Measurements from ENCODE around the gene ARFGEF2.
"Not testable (repeated sequence)": the region's sequence is repeated elsewhere in the genome, so short reads cannot be mapped to it uniquely, and the experiment has no call there.

ARFGEF2 gene

GRCh38 chr20:49009899-49010631 is 88.6 kb downstream of the ARFGEF2 start:
- H3K4me3 ChIP-seq (ENCODE audit: low read depth, low read length), result no peak overlapping the region
- no peak for DNase-seq (ENCODE audit: low read depth)
- no peak for TF ChIP-seq CTCF (conservative IDR thresholded peaks at IDR 0.05; ENCODE audit: low read depth, low read length)

GRCh38 chr20:49024220-49024619 is 102.7 kb downstream of the ARFGEF2 start:
- DNase-seq (ENCODE audit: low read depth), result no peak
- no peak overlapping the region for H3K4me3 ChIP-seq (ENCODE audit: low read depth, low read length)
- TF ChIP-seq CTCF (conservative IDR thresholded peaks at IDR 0.05; ENCODE audit: low read depth, low read length), result no peak

- not testable (repeated sequence) for H3K4me3 ChIP-seq (ENCODE audit: low read depth, low read length); DNase-seq (ENCODE audit: low read depth)
Measured at GRCh38 chr20:49028177-49028576, 106.7 kb downstream of the ARFGEF2 start.

- peak; percentile 76 for DNase-seq (ENCODE audit: low read depth)
- no peak overlapping the region for H3K4me3 ChIP-seq (ENCODE audit: low read depth, low read length)
- peak; percentile 68 for TF ChIP-seq CTCF (conservative IDR thresholded peaks at IDR 0.05; ENCODE audit: low read depth, low read length)
Measured at GRCh38 chr20:49028684-49029083, 107.2 kb downstream of the ARFGEF2 start.

GRCh38 chr20:49029203-49029602 is 107.7 kb downstream of the ARFGEF2 start:
- no peak for TF ChIP-seq CTCF (conservative IDR thresholded peaks at IDR 0.05; ENCODE audit: low read depth, low read length)
- H3K4me3 ChIP-seq (ENCODE audit: low read depth, low read length), result no peak overlapping the region
- no peak for DNase-seq (ENCODE audit: low read depth)

- DNase-seq (ENCODE audit: low read depth), result no peak
- no peak for TF ChIP-seq CTCF (conservative IDR thresholded peaks at IDR 0.05; ENCODE audit: low read depth, low read length)
- H3K4me3 ChIP-seq (ENCODE audit: low read depth, low read length), result no peak overlapping the region
Measured at GRCh38 chr20:49030954-49031619, 109.6 kb downstream of the ARFGEF2 start.

- no peak for TF ChIP-seq CTCF (conservative IDR thresholded peaks at IDR 0.05; ENCODE audit: low read depth, low read length)
- no peak overlapping the region for H3K4me3 ChIP-seq (ENCODE audit: low read depth, low read length)
- DNase-seq (ENCODE audit: low read depth), result no peak
Measured at GRCh38 chr20:49032455-49032854, 110.9 kb downstream of the ARFGEF2 start.

All from choroid plexus epithelial cell (primary cell).